HG03097 (cell line): ENCODE measurements around the gene LRRK2.
A peak's percentile ranks its signal among the peaks of the same experiment; 100 is the strongest.

Source experiments
- ATAC-seq: cut with Tn5 transposase; IDR thresholded peaks from one replicate; pipeline ENCODE4 v1.9.1; 2021; ENCODE audit not compliant: unreplicated experiment, low FRiP score

Gene LRRK2

DNA sequence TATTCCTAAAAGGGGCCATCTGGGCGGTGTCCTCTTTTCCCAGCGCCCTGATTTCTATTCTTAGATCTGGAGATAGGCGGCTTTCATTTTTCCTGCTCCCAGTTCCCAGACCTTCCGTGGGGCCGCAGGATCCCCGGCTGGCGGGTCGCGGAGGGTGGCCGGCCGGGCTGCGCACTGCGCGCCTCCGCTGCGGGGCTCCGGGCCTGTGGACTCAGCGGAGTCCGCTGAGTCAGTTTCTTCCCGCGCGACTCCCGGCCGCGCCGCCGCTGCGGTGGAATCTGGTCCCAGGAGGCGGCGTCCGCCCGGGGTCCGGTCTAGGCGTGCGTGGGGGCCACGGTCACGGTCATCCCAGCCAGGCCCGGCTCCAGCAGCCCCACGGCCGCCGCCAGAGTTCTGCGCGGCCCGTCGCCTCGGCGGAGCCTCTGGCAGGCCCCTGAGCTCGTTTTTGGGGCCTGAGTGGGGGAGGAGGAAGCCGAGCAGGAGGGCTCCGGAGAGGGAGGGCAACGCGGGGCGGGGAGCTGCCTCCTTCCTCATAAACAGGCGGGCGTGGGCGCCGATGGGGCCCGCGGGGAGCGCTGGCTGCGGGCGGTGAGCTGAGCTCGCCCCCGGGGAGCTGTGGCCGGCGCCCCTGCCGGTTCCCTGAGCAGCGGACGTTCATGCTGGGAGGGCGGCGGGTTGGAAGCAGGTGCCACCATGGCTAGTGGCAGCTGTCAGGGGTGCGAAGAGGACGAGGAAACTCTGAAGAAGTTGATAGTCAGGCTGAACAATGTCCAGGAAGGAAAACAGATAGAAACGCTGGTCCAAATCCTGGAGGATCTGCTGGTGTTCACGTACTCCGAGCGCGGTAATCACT, at the start of gene LRRK2:
LRRK2 (plus strand) TSS at position 559 of the 853 bp plus-strand sequence; CDS start at position 694, 135 bp downstream.
- ATAC-seq = peak; percentile 53

DNA sequence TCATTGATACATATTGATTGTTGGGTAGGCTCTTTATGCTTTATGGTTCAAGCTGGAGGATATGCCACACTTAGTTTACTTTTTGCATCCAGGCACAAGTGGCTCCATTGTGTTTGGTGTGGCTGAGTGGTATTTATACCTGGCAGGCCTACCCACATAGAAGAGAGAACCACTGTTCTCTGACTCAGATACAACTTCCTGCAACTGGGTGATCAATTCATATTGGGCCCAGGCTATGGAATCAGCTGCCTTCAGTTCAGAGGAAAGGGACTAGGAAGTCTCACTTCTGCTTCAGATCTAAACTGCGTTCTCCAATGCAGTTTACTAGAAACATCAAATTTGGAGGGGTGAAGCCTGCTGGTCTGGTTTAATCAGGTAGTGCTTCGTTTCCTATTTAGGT, 49.8 kb upstream of the LRRK2 start:
- no peak for ATAC-seq

DNA sequence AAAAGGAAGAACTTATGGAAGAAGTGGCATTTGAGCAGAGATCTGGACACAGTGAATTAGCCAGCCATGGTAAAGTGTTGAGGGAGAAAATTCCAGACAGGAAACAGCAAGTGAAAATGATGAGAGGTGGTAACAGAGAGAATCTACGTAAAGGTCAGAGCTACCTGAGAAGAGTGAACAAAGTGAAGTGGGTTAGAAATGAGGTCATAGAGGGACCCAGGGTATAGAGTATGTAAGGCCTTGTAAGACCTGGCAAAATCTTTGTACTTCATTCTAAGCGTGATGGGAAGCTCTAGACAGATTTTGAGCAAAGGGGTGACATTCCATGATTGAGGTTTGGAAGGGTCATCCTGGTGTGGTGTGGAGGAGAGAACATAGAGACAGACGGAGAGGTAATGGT, 49.3 kb upstream of the LRRK2 start:
- ATAC-seq = no peak

DNA sequence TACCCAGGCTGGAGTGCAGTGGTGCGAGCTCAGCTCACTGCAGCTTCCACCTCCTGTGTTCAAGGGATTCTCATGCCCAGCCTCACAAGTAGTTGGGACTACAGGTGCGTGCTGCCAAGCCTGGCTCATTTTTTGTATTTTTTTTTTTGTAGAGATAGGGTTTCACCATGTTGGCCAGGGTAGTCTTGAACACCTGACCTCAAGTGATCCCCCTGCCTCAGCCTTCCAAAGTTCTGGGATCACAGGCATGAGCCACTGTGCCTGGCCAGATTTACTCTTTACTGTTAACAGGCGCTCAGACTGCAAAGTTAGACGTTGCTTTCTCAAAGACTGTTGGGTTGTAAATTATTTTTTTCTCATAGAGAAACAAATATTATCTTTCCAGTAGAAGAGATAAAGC, 46.1 kb upstream of the LRRK2 start:
- ATAC-seq = no peak

DNA sequence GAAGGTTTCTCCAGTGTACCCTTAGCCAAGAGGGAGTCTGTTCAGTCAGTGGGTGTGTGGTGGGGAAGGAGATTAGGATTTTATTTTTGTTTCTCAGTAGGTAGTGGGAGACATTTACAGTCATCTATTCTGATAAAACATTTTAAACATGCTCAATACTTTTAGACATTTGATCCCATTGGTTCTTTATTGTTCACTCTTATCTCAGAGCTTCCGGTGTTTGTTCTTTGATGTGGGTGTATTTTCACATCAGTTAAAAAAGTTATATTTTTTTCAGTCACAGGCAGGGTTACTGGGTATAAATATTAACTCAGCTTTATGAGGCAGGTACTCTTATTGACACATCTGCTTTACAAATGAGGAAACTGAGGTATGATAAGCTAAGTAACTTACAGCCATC, 43.3 kb upstream of the LRRK2 start:
- no peak for ATAC-seq

DNA sequence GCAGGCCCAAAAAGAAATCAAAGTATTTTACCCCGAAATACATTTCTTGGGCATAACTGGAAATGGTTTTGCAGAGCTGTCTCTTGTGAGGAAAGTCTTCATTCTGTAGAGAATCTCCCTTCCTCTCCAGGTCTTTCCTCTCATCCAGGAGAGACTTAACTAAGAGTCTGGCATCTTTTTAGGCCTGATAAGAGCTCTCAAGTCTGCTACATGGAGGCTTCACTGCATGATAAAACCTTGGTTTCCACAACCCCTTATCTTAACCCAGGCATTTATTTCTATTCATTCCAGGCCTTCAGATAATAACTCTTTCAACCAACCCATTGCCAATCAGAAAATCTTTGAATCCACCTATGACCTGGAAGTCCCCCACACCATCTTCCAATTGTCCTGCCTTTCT, 41.1 kb upstream of the LRRK2 start:
- ATAC-seq = no peak

DNA sequence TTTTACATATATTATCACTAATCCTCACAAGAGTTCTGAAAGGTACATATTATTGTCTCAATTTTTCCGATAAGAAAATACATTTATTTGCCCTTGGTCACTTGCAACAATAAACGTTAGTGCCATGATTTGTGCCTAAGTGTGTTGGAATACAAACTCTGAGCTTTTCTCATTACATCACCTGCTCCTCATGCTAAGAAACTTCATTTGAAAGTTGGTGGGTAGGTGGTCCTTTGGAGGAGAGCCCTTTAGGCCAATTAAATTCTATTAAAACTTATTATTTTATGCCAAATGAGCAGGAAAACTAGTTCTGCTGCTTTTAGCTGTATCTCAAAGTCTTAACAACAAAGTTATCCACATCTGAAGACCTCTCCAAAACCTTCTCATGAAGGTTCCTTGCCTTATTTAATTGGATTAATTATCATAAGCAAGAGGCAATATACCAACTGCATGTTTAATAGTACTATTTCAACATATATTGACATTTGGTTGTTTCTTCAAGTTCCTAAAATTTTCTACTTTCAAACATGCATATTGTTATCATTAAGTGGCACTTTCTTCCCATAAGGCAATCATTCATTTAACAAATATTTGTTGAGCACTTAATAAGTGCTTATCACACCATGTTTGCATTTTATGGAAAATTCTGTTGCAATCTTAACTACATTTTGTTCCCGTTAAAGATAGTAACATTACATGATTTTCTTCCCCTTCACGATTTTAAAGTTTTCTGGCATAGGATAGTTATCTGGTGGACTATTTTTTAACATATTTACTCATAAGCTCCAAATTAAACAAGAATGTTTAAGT, 40.1 kb upstream of the LRRK2 start:
- ATAC-seq = no peak

DNA sequence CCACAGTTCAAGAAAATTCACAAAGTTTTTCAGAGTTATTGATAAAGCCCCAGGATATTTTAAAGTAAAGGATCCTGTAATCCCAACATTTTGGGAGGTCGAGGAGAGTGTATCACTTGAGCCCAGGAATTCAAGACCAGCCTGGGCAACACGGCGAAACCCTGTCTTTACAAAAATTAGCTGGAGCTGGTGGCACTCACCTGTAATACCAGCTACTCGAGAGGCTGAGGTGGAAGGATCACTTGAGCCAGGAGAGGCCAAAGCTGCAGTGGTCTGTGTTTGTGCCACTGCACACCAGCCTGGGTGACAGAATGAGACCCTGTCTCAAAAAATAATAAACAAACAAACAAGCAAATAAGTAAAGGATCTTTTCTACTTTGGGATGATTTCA, 39.5 kb upstream of the LRRK2 start:
- ATAC-seq = no peak

DNA sequence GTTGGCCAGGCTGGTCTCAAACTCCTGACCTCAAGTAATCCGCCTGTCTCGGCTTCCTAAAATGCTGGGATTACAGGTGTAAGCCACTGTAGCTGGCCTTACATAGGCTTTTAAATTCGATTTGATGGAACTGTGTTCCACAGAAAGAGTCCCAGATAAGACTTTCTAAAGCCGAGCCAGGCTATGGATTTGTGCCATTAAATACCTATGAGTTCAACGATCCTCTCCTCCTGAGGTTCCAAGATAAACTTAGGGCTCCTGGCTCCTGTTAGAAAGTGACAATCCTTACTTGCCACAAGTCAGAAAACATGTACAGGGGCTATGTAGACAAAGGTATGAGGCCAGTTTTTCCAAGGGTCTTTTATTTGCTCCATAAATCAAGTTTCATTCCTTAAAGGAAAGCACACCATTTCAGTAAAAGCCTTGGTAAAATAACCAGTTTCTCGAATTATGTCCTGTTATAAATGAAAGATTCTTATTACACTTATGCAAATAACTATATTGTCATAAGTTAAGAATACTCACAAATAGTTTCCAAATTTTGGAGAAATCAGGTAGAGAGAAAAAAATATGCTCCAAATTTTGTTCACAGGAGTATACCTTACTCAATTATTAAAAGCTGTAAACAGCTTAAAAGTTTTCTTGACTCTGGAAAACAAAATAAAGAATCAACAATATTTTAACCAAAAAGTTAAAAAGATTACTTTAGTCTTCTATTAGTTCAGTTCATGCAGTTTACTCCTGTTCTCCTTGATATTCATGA, 36.1 kb upstream of the LRRK2 start:
- no peak for ATAC-seq

DNA sequence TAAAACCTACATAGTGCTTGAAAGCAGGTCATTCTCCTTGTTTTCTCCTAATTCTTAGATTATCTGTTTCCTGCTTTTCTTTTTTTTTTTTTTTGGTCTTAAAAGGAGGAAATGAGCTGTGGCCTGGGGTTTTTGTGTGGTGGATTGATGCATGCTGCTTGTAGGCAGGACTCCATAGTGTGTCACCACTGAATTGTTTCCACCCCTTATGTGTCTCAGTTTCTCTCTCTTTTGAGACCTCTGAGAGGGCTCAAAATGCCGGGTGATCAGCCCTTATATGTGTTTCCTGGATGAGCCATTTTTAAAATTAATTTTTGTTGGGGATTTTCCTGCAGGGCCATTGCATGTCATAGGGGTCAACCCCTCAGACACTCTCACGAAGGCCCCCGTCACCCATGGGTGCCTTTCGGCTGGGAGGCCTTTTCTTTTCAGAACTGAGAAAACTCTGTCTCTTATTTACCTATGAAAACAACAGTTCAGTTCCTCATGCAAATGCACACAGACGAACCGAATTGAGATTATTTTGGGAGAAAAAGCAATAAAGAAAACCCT, 32.0 kb upstream of the LRRK2 start:
- peak; percentile 96 for ATAC-seq

DNA sequence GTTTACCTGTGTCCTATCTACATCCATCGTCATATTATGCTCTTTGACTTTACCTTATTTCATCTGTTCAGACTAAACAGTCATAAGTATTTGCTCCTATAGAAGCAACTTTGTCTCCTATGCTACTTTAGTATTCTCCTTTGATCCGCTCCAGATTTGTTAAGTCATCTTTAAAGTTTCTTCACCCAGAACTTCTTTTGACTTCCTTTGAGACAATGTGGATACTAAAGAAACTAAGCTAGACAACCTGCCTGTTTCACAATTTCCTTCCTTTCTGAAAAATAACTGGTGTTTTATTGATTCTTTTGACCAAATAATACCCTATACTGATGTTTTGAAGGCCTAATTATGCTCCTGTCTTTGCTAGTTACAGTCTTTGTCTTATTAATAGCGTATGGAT, 30.0 kb upstream of the LRRK2 start:
- ATAC-seq = no peak

DNA sequence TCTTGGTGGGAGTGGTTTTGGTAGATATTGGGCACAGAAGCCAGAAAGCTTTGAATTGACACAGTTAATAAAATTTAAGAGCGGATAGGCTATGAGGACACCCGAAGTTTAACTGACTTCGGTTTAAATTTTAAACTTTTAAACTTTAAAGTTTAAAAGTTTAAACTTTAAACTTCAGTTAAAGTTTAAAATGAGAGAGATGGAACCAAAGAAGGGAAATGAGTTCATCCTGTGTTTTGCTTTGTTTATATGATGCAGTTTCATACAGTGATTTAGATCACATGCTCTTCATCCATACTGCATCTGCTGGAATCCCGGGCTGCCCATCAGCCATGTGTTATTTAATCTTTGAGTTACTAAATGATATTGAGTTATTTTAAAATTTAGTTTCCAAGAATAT, 27.2 kb upstream of the LRRK2 start:
- ATAC-seq = no peak

DNA sequence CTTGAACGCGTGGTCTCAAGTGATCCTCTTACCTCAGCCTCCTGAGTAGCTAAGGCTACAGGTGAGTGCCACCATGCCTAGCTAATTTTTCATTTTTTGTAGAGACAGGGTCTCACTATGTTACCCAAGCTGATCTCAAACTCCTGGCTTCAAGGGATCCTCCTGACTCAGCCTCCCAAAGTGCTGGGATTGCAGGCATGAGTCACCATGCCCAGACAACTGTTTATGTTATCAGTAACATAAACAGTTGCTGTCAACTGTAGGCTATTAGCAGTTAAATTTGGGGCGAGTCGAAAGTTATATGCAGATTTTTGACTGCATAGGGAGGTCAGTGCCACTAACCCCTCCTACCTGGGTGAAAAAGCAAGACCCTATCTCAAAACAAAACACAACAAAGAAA, 26.2 kb upstream of the LRRK2 start:
- ATAC-seq = no peak

DNA sequence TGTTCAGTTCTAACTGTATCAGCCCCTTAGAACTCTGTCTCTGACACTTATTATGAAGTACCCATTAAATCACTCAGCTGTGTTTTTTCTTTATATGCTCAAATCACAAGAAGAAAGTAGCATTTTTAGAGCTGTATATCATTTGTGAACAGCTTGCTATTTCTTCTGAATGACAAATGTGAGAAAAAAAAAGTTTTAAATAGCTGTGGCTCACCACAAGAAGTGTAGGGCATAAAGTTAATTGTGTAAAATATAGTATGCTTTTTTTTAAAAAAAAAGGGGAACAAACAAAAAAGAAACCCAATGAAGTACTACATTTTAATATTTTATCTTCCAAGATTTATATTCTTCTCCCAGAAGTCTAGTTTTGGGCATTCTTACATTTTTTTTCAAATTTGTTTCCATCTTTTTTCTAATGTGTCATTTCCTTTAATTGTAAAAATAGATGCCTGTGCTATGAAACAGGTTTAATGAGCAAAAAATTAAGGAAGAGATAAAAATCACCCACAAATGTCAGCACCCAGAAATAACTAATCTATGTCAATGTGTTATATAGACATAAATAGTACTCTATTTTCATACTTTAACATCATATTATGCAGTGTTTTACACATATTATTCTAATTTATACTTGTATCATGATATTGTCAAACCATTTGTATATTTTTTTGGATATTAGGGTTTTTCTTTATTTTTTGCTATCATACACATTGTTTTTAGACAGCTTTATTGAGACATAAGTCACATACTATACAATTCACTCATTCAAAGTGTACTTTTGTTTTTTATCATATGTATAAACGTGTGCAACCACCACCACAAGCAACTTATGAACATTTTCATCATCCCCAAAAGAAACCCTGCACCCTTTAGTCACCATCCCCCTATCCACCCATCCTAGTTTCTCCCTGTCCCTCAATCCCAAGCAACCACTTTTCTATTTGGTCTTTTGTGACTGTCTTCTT, 22.4 kb upstream of the LRRK2 start:
- ATAC-seq = no peak

DNA sequence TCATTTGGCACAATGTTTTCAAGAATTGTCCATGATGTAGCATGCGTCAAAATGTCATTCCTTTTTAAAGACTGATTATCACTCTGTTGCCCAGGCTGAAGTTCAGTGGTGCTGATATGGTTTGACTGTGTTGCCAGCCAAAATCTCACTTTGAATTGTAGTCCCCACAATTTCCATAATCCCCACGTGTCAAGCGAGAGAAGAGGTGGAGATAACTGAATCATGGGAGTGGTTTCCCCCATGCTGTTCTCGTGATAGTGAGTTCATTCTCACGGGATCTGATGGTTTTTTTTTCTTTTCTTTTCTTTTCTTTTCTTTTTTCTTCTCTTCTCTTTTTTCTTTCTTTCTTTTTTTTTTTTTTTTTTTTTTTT, 21.8 kb upstream of the LRRK2 start:
- ATAC-seq = no peak

DNA sequence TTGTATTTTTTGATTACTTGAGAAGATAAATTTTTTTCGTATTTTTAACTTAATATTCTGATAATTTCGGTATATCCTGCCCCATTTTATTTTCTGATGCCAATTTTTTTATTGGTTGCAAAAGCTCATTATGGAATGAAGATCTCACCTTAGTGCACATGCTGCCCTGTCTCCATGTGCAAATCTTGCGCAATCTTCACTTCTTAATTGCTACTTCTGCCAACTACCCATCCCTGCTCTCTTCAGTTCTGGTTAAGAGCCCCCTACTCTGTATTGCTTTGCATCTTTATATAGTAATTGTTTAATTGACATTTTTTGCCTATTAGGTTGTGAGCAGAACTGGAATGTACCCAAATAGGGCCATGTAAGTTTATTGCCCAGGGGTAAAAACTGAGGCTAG, 20.5 kb upstream of the LRRK2 start:
- ATAC-seq = no peak

DNA sequence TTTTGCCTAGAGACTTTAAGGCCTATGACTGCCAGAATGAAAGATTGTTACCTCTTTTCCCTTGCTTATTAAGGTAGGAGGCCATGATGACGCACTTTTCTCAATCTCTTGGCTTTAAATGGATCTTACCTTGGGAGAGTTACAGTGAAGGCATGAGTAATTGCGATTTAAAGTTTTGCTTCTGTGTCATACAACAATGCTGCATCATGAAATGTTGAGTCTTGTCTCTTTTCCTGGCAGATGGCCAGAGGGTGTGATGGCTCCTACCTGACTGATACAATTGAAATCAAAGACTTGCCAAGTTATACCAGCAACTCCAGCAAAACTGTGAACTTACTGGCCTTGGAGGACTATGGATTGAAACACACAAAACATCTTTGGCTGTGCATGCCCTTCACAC, 17.2 kb upstream of the LRRK2 start:
- ATAC-seq = no peak

DNA sequence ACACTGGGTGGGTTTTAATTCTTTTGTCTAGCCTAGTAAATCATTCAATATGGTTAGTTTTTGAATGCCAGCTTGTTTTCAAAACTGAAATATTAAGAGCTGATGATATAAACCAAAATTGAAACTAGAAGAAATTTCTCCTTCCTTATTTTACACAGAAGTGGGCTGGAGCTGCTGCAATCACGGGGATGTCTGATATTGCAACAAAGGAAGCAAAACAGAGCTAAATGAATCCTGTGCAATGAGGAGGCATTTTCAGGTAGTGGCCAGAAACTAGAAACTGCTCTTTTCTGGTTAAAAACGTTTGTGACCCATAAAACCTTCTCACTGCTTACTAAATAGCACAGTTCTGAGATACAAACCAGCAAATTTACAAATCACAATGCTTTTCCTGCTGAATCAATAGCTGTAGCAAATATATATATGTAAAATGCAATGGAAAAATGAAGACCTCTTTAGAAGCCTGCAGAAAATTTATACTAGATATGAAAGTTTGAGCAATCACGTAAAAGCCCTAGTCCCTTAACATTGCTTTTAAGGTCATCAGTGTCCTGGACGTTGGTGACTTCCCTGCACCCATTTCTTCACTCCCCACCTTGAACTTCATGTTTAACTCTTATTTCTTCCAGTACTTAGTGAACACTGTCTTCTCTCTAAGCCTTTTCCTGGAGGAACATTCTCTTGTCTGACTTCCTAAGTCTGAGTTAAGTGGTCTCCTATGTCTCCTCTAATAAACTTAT, 15.9 kb upstream of the LRRK2 start:
- ATAC-seq = peak; percentile 89

DNA sequence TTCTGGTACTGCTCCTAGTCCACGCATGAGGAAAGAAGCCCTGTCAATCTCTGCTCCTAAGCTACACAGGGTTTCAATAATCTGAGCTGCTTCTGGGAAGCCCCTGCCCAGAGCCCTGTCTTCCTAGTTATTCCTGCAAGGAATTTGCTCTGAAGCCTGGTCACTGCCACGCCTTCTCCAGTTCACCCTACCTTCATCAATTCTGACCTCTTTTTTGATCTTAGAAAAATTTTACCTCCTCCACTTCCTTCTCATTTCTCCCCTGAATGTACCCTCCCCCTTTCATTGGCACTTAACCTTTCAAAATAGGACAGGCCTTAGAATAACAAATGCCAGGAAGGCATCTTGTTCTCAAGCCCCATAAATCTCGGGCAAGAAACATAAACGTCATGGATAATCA, 14.9 kb upstream of the LRRK2 start:
- ATAC-seq = no peak
